ENCODE data around the gene CLEC4E. TPM values are rescaled to one million over a fixed set of nuclear protein-coding genes. Genes with fewer than 3 reads are reported as not detected.
"Not testable (repeated sequence)": the region's sequence is repeated elsewhere in the genome, so short reads cannot be mapped to it uniquely, and the experiment has no call there.

CLEC4E gene, protein sequence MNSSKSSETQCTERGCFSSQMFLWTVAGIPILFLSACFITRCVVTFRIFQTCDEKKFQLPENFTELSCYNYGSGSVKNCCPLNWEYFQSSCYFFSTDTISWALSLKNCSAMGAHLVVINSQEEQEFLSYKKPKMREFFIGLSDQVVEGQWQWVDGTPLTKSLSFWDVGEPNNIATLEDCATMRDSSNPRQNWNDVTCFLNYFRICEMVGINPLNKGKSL
- not detected in 2 replicates for total RNA-seq (2014; rRNA removed; shearing (Covaris generic))
- not detected in 2 replicates for polyA plus RNA-seq (2016; fragmentation: Nextera tagmentation; extraction: Ambion mirVana)

GRCh38 chr12:8540831-8541230 lies at the start of gene CLEC4E:
Gene CLEC4E, minus strand, starts transcription at chr12:8540905. Its CDS starts 108 bp downstream, at chr12:8540797.
- H3K36me3 ChIP-seq (ENCODE audit: low read depth); H3K9me2 ChIP-seq (ENCODE audit: insufficient read depth); H3K4me1 ChIP-seq (ENCODE audit: insufficient read depth); H4K20me1 ChIP-seq (ENCODE audit: insufficient read depth); H3K79me2 ChIP-seq (ENCODE audit: insufficient read depth); H3F3A ChIP-seq (ENCODE audit: insufficient read depth); in situ Hi-C loops (cut with MboI); H3K9me3 ChIP-seq (ENCODE audit: low read depth); H3K9ac ChIP-seq; H2AFZ ChIP-seq; DNase-seq; H3K27ac ChIP-seq; H3K4me3 ChIP-seq; H3K4me2 ChIP-seq (ENCODE audit: unreplicated experiment): not testable (repeated sequence)
- 36 to 40% methylated on average over 4 of the region's 4 CpGs for WGBS, 2 experiments (ENCODE audit: low coverage in 1 of 2, low lambda C conversion rate in 2 of 2, missing lambda C conversion rate in 2 of 2)
- peaks cover 13% of the 10 kb centered on the region; the same call in 1 of the 2 replicates for H3K27me3 ChIP-seq (replicated peaks; ENCODE audit: insufficient read depth)

- Histone ChIP-seq H3K36me3 (ENCODE audit: low read depth) (no peaks in the 10 kb centered on the region), H3K27ac (no peak overlapping the region), H3K4me2 (ENCODE audit: unreplicated experiment) (no peak overlapping the region), H4K20me1 (ENCODE audit: insufficient read depth) (no peaks in the 10 kb centered on the region), H3K9me2 (ENCODE audit: insufficient read depth) (no peaks in the 10 kb centered on the region), H3K79me2 (ENCODE audit: insufficient read depth) (no peaks in the 10 kb centered on the region), H3F3A (ENCODE audit: insufficient read depth) (no peaks in the 10 kb centered on the region), H3K4me3 (no peak overlapping the region), H3K4me1 (ENCODE audit: insufficient read depth) (no peaks in the 10 kb centered on the region), H3K9ac (no peak overlapping the region), H3K27me3 (replicated peaks; ENCODE audit: insufficient read depth) (no peaks in the 10 kb centered on the region; the same call in 1 of the 2 replicates), H2AFZ (no peak overlapping the region), H3K9me3 (ENCODE audit: low read depth) (no peaks in the 10 kb centered on the region)
- TF ChIP-seq EZH2 (IDR thresholded peaks at IDR 0.05; ENCODE audit: insufficient read depth, poor library complexity, severe bottlenecking) (no peak), EZH2phosphoT487 (IDR thresholded peaks at IDR 0.05; ENCODE audit: insufficient read depth, low read depth) (no peak)
- in situ Hi-C loops (cut with MboI): no loop called here
- 45 to 50% methylated on average over 7 of the region's 7 CpGs for WGBS, 2 experiments (ENCODE audit: low coverage in 1 of 2, low lambda C conversion rate in 2 of 2, missing lambda C conversion rate in 2 of 2)
- no peak for DNase-seq
Observed at GRCh38 chr12:8589679-8590078, 49.0 kb upstream of the CLEC4E start.

- H3K36me3 ChIP-seq (ENCODE audit: low read depth); H2AFZ ChIP-seq; in situ Hi-C loops (cut with MboI); H3K9me3 ChIP-seq (ENCODE audit: low read depth); H3F3A ChIP-seq (ENCODE audit: insufficient read depth); DNase-seq; H3K4me2 ChIP-seq (ENCODE audit: unreplicated experiment); H3K9ac ChIP-seq; H3K79me2 ChIP-seq (ENCODE audit: insufficient read depth); H3K9me2 ChIP-seq (ENCODE audit: insufficient read depth); H3K27me3 ChIP-seq (replicated peaks; ENCODE audit: insufficient read depth); H3K4me1 ChIP-seq (ENCODE audit: insufficient read depth); H4K20me1 ChIP-seq (ENCODE audit: insufficient read depth); H3K4me3 ChIP-seq; H3K27ac ChIP-seq: not testable (repeated sequence)
- WGBS, 2 experiments (ENCODE audit: low coverage in 1 of 2, low lambda C conversion rate in 2 of 2, missing lambda C conversion rate in 2 of 2): 70 to 75% methylated on average over 13 of the region's 13 CpGs
Observed at GRCh38 chr12:8584478-8584877, 43.8 kb upstream of the CLEC4E start.

- Histone ChIP-seq H3K79me2 (ENCODE audit: insufficient read depth) (no peaks in the 10 kb centered on the region), H3K36me3 (ENCODE audit: low read depth) (no peaks in the 10 kb centered on the region), H4K20me1 (ENCODE audit: insufficient read depth) (no peaks in the 10 kb centered on the region), H3K4me3 (no peak overlapping the region), H3K4me2 (ENCODE audit: unreplicated experiment) (no peak overlapping the region), H3K4me1 (ENCODE audit: insufficient read depth) (no peaks in the 10 kb centered on the region), H3K27me3 (replicated peaks; ENCODE audit: insufficient read depth) (no peaks in the 10 kb centered on the region), H2AFZ (no peak overlapping the region), H3K9ac (no peak overlapping the region), H3F3A (ENCODE audit: insufficient read depth) (no peaks in the 10 kb centered on the region), H3K27ac (no peak overlapping the region), H3K9me3 (ENCODE audit: low read depth) (no peaks in the 10 kb centered on the region), H3K9me2 (ENCODE audit: insufficient read depth) (no peaks in the 10 kb centered on the region)
- WGBS, 2 experiments (ENCODE audit: low coverage in 1 of 2, low lambda C conversion rate in 2 of 2, missing lambda C conversion rate in 2 of 2): 7% methylated on average over 7 of the region's 7 CpGs
- DNase-seq: no peak
- in situ Hi-C loops (cut with MboI): no loop called here
- TF ChIP-seq EZH2phosphoT487 (IDR thresholded peaks at IDR 0.05; ENCODE audit: insufficient read depth, low read depth): no peak
- TF ChIP-seq EZH2 (IDR thresholded peaks at IDR 0.05; ENCODE audit: insufficient read depth, poor library complexity, severe bottlenecking): no peak
Observed at GRCh38 chr12:8584004-8584403, 43.3 kb upstream of the CLEC4E start.

All from GM23248 (cell line).